Measurements from ENCODE around the gene WNT3.

DNA sequence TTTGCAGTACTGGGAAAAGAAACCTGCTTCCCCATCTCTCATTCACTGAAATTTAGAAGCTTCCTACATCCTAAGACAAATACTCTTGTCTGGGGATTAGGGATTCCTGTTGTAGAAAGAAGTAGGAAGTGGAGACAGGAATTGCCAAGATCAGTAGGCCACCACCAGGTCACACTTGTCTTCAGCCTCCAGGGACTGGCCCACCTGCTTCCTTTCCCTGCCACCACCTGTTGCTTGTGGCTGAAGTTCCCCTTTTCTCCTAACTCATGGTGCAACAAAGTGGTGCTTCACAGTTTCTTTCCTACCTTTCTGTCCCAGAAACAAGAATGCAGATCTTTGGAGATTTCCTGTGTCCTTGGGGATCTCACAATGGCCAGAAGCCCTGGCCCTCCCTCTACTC, 82.4 kb downstream of the WNT3 start:
- TF ChIP-seq RCOR1 (IDR thresholded peaks at IDR 0.05; ENCODE audit: low read depth, low read length) (no peak), POLR2A (IDR thresholded peaks at IDR 0.05; ENCODE audit: low read length) (no peak), BHLHE40 (IDR thresholded peaks at IDR 0.05; ENCODE audit: low read depth, low read length) (no peak), SMC3 (IDR thresholded peaks at IDR 0.05) (no peak), MAFK (IDR thresholded peaks at IDR 0.05; ENCODE audit: partially characterized antibody) (no peak), RAD21 (conservative IDR thresholded peaks at IDR 0.05 in 1 of 2, IDR thresholded peaks at IDR 0.05 in 1 of 2) (no peak), NR3C1 (IDR thresholded peaks at IDR 0.05) (no peak), ZSCAN20 (CRISPR knock-in tag; IDR thresholded peaks at IDR 0.05) (no peak)
- TF ChIP-seq, protein P1, sequence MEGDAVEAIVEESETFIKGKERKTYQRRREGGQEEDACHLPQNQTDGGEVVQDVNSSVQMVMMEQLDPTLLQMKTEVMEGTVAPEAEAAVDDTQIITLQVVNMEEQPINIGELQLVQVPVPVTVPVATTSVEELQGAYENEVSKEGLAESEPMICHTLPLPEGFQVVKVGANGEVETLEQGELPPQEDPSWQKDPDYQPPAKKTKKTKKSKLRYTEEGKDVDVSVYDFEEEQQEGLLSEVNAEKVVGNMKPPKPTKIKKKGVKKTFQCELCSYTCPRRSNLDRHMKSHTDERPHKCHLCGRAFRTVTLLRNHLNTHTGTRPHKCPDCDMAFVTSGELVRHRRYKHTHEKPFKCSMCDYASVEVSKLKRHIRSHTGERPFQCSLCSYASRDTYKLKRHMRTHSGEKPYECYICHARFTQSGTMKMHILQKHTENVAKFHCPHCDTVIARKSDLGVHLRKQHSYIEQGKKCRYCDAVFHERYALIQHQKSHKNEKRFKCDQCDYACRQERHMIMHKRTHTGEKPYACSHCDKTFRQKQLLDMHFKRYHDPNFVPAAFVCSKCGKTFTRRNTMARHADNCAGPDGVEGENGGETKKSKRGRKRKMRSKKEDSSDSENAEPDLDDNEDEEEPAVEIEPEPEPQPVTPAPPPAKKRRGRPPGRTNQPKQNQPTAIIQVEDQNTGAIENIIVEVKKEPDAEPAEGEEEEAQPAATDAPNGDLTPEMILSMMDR (IDR thresholded peaks at IDR 0.05), result no peak

Data from A549 (cell line).